NCI-H345 (cell line): ENCODE results near the gene TRIM13.
"Not testable (repeated sequence)": the region's sequence is repeated elsewhere in the genome, so short reads cannot be mapped to it uniquely, and the experiment has no call there.

ENCODE experiments used
- DNase-seq: peaks from one replicate; lab custom pipeline; 2025; lab: John Stamatoyannopoulos, UW

Gene TRIM13

GRCh38 chr13:50060718-50061117 lies 63.9 kb downstream of the TRIM13 start:
- no peak for DNase-seq

- not testable (repeated sequence) for DNase-seq
Measured at GRCh38 chr13:50062336-50062735, 65.5 kb downstream of the TRIM13 start.

DNA sequence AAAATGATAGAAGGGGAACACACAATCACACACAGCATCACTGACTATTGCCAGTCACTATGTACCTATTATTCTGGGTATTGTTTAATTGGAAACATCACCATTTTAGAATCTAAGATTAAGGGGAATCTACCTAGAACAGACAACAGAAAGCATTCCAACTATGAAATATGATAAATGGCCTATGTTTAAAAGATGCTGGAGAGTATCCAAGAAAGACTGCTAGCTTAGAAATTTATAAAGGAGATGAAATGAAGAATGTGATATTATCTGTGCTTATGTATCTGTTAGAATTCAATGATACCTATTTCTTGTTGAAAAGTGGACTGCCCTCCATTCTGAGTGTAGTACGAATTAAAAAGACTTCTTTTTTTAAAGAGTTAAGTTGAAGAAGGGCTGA lies 68.9 kb downstream of the TRIM13 start:
- DNase-seq: no peak
